Measurements from ENCODE around the gene NFIA.

NFIA gene

DNA sequence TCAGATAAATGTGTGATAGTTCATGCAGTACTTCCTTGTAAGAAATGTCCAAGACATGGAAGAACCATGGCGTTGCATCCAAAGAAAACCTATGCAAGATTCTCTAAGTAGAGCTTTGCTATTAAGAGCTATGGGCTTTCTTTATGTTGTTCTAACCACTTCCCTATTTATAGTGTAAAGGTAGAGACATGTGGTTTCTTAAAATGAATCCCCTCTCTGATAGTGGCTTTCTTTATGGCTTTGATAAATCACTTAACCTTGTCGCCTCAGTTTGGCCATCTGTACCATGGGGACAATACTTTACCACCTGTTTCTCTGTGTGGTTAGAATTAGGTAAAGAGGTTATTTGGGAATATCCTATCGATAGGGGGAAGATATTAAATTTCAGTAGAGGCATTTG lies 305.5 kb downstream of the NFIA start:
- H3K36me3 Mint-ChIP-seq: peaks cover 18% of the 10 kb centered on the region
- H3K4me1 Mint-ChIP-seq (ENCODE audit: low read depth): no peaks in the 10 kb centered on the region
- H3K27ac Mint-ChIP-seq: no peak overlapping the region
- no peak overlapping the region for H3K4me3 Mint-ChIP-seq
- H3K9me3 Mint-ChIP-seq (ENCODE audit: low read depth): peaks cover 8% of the 10 kb centered on the region
- H3K27me3 Mint-ChIP-seq: no peaks in the 10 kb centered on the region

DNA sequence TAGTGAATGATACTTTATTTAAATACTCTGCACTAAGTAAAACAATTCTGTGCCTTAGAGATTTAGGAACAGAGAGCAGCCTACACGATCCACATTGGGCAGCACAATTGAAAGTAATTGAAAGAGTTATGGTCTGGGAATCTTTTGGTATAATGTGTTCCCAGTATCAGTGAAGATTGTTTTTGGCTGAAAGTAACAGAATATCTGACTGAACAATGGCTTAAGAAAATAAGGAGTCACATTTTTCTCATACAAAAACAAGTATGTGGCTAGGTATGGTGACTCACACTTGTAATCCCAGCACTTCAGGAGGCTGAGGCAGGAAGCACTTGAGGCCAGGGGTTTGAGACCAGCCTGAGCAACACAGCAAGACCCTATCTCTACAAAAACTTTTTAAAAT lies 306.2 kb downstream of the NFIA start:
- H3K9me3 Mint-ChIP-seq (ENCODE audit: low read depth): peaks cover 8% of the 10 kb centered on the region
- H3K4me1 Mint-ChIP-seq (ENCODE audit: low read depth): no peaks in the 10 kb centered on the region
- no peak overlapping the region for H3K27ac Mint-ChIP-seq
- H3K4me3 Mint-ChIP-seq: no peak overlapping the region
- H3K36me3 Mint-ChIP-seq: peaks cover 18% of the 10 kb centered on the region
- H3K27me3 Mint-ChIP-seq: no peaks in the 10 kb centered on the region

DNA sequence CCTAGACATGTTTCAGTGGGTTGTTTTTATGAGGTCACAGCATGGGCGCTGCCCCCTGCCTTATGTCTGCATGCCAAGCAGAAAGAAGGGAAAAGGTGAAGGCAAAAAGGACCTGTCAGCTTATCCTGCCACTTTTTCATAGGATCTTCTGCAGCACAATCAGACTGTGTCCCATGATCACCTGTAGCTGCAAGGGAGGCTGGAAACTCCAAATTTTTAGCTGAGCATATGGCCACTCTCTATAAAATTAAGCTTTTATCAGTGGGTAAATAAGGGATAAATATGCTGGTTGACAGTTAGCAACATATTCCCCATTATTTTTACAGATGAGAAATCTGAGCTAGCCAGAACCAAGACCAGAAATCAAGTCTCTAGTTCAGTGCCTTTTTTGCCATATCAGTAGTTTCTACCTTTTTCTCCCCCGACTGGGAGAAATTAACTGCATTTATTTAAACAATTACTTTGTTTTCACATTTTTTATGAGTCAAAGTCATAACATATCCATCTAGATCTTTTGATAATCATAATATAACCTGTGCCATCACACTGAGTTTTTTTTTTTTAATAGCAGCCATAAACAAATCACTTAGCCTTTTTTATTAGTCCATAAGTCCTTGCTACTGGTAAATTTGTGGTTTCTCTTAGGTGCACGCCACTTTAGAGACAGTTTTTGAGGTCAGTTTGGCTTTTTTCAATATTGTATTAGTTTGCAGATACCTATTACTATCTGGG lies 307.0 kb downstream of the NFIA start:
- Mint-ChIP-seq H3K4me1 (ENCODE audit: low read depth) (no peaks in the 10 kb centered on the region), H3K36me3 (peaks cover 15% of the 10 kb centered on the region), H3K27me3 (no peaks in the 10 kb centered on the region), H3K9me3 (ENCODE audit: low read depth) (peaks cover 8% of the 10 kb centered on the region), H3K4me3 (no peak overlapping the region), H3K27ac (no peak overlapping the region)

DNA sequence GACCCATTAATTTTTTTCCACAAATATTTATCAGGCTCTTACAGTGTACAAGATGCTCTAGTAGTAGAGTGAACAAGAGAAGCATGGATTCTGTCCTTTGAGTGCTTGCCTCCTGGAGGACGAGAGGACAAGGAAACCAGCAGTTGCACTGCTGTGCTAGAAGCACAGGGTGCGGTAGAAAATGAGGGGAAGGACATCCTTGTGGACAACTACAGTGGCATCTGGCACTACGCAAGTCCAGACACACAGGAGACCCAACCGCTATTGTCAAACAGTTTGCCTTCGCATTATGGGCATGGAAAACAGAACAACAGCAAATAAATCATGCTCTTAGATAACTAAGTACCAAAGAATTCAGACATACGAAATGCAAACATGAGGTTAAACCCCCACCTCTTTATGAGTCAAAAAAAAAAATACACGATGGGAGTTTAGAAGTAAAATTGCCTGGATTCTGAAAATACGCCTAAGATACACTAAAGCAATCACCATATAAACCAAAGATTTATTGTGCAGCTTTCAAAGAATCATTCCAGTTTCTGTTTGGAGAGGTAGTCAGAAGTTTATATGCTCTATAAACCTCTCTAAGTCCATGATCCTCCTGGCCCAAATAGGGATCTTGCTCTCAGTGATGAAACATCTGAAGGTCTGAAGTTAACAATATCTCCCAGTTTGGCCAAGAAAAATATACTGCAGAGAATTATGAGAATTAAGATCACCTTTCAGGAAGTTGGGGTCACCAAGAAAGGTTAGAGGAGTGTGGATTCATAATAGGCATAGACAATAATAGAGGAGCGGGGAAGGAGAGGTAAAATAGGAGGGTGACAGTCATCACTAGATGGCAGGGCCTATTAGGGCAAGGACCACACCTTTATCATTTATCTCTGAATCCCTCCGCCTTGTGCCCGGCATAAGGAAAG lies 307.8 kb downstream of the NFIA start:
- Mint-ChIP-seq H3K36me3 (peaks cover 13% of the 10 kb centered on the region), H3K9me3 (ENCODE audit: low read depth) (peaks cover 8% of the 10 kb centered on the region), H3K27me3 (no peaks in the 10 kb centered on the region), H3K4me1 (ENCODE audit: low read depth) (no peaks in the 10 kb centered on the region), H3K4me3 (no peak overlapping the region), H3K27ac (no peak overlapping the region)

DNA sequence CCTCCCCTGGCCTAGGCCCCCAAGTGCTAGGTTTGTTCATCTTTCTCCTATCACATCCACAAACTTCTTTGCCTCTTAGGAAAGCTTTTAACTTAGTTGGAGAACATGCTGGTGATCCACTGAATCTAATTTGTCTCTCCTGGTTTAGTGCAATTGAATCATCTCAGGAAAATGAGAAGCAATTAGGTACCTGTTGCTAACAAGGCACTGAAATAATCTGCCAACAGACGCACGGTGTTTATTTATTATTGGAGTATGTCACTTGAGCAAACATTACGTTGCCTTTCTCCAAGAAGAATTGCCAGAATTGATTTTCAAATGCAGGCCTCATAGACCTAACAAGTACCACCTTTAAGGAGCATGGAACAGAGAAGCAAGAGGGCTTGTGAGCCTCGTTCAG lies 309.4 kb downstream of the NFIA start:
- H3K9me3 Mint-ChIP-seq (ENCODE audit: low read depth): peaks cover 8% of the 10 kb centered on the region
- H3K27ac Mint-ChIP-seq: no peak overlapping the region
- no peaks in the 10 kb centered on the region for H3K27me3 Mint-ChIP-seq
- peaks cover 13% of the 10 kb centered on the region for H3K36me3 Mint-ChIP-seq
- no peaks in the 10 kb centered on the region for H3K4me1 Mint-ChIP-seq (ENCODE audit: low read depth)
- no peak overlapping the region for H3K4me3 Mint-ChIP-seq

DNA sequence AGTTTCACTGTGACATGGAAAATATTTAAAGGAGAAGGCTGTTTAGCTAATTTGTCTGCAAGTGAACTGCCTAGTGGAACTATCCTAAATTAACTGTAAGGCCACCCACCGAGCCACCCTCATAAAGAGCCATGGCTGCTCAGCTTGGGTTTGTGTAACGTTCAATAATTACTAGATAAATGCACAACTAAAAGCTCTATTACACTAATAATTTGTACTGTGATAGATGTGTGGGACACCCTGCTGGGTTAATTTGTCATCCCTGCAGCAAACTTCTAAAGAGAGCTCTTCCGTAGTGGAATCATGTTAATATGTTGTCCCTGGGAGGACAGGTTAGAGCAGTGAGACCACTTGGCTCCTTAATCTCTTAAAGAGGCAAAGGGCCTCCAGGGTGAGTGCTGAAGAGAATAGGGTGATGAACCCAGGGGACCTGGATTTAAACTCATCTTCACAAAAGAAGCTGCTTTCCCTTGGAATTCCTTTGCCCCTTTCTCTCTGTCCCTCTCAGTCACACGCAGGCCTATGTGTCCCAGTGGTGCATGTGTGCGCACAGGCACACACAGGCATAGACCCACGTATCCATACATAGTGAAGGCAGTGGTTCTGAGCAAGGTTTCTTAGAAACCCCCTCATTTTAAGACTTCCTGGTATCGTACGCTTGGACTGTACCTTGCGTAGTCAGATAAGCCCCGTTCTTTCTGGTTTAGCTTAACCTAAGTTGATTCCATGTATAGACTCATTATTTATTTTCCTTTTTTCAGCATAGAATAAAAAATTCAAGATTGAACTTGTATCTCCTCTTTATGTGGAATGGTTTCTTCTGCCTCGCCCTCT lies 310.3 kb downstream of the NFIA start:
- no peaks in the 10 kb centered on the region for H3K27me3 Mint-ChIP-seq
- no peaks in the 10 kb centered on the region for H3K4me1 Mint-ChIP-seq (ENCODE audit: low read depth)
- no peak overlapping the region for H3K27ac Mint-ChIP-seq
- peaks cover 10% of the 10 kb centered on the region for H3K36me3 Mint-ChIP-seq
- H3K4me3 Mint-ChIP-seq: no peak overlapping the region
- H3K9me3 Mint-ChIP-seq (ENCODE audit: low read depth): peaks cover 8% of the 10 kb centered on the region

DNA sequence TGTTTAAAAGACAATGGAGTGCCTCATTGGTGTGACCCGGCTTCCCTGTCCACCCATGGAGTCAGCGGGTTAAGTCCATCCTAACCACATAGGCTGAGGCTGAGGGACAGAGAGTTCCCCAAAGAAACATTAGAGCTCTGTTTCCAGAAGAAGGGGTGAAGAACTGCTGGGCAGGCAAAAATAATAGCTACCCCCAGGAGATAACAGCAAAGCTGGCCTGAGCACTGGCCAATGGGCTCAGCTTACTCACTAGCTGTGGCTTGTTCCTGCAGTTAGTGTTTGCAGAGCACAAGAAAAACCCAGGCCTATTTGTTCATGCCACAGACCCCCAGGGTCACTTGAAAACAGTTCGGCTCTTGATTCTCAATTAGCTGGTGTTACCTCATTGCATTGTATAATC lies 311.2 kb downstream of the NFIA start:
- Mint-ChIP-seq H3K36me3 (peaks cover 10% of the 10 kb centered on the region), H3K9me3 (ENCODE audit: low read depth) (peaks cover under 1% of the 10 kb centered on the region), H3K27me3 (no peaks in the 10 kb centered on the region), H3K4me3 (no peak overlapping the region), H3K4me1 (ENCODE audit: low read depth) (no peaks in the 10 kb centered on the region), H3K27ac (no peak overlapping the region)

DNA sequence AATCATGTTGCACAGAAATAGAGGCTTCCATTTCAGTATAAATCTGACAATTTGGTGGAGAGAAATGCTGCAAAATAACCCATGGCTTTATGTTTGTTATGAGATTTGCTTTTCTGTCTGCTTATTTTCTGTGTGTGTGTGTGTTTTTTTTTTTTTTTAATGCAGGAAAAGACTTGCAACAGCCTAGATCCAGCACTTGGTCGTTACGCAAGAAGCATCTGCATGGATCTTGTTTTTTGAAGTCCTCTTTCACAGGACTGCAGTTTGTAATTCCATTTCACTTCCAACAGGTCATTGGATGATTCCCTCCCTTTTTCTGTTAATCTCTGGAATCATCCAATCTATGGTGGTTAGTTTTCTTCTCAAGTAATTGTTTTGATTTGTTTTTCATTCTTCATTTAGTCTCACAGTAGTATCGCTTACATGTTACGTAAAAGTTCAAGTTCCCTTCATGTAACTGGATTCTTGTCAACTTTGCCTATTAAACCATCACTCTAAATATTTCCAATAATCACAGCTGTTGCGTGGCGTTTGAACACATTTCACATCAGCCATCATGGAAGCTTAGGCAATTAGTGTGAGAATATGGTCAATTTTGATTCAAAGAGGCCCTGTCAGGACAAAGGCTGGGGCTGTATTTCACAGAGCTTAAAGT lies 312.9 kb downstream of the NFIA start:
- no peak overlapping the region for H3K27ac Mint-ChIP-seq
- H3K9me3 Mint-ChIP-seq (ENCODE audit: low read depth): no peaks in the 10 kb centered on the region
- H3K4me1 Mint-ChIP-seq (ENCODE audit: low read depth): no peaks in the 10 kb centered on the region
- no peaks in the 10 kb centered on the region for H3K27me3 Mint-ChIP-seq
- no peak overlapping the region for H3K4me3 Mint-ChIP-seq
- H3K36me3 Mint-ChIP-seq: peaks cover 5% of the 10 kb centered on the region

DNA sequence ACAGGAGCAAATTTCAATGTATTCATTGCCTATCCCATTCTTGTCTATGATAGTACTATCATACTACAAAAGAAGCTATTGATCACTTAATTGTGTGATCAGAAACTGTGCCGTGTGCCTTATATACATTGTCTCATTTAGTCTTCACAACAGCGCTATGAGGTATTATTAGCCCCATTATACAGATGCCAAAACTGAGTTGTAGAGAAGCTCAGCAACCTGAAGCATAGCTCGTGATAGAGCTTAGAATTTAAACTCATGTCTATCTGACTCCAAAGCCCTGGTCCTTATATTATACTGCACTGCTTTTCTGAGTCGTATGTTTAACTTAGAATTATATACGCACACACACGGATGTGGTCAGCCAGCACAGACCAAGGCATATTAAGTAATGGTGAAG lies 315.1 kb downstream of the NFIA start:
- H3K9me3 Mint-ChIP-seq (ENCODE audit: low read depth): no peaks in the 10 kb centered on the region
- no peak overlapping the region for H3K4me3 Mint-ChIP-seq
- H3K36me3 Mint-ChIP-seq: peaks cover 5% of the 10 kb centered on the region
- H3K27me3 Mint-ChIP-seq: no peaks in the 10 kb centered on the region
- no peaks in the 10 kb centered on the region for H3K4me1 Mint-ChIP-seq (ENCODE audit: low read depth)
- no peak overlapping the region for H3K27ac Mint-ChIP-seq

DNA sequence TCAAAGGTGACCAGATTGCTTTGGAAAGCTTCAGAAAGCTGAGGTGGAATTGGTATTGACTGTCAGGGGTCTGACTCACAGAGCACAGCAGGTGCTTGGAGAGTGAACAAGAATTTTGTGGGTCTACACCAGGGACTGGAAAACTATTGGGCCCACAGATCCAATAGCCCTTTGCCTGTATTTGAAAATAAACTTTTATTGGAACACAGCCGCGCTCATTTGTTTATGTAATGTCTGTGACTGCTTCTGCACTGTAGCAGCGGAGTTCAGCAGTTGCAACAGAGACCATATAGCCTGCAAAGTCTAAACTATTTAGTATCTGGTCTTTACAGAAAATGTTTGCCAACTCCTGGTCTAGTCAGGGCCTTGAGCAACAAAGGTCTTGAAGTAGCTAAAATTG lies 315.6 kb downstream of the NFIA start:
- Mint-ChIP-seq H3K36me3 (peaks cover 5% of the 10 kb centered on the region), H3K27ac (no peak overlapping the region), H3K9me3 (ENCODE audit: low read depth) (no peaks in the 10 kb centered on the region), H3K27me3 (no peaks in the 10 kb centered on the region), H3K4me3 (no peak overlapping the region), H3K4me1 (ENCODE audit: low read depth) (no peaks in the 10 kb centered on the region)

DNA sequence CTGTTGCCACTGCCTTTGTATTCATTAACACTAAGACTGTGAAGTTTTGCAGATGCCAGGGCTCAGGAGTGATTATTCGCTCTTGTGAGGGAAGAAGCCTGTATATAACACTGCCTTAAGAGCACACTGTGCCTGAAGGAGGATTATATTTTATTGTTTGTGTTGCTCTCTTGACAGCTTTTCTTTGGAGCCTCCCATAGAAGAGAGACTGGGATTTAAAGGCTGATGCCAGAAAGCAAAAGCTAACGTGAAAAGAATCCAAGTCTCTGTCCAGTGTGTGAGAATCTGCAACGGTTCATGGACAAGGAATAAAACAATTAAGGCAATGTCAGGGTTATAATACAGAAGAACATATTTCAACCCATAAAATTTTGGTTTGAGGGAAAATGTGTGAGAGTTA lies 316.8 kb downstream of the NFIA start:
- peaks cover 5% of the 10 kb centered on the region for H3K36me3 Mint-ChIP-seq
- no peaks in the 10 kb centered on the region for H3K9me3 Mint-ChIP-seq (ENCODE audit: low read depth)
- no peak overlapping the region for H3K4me3 Mint-ChIP-seq
- H3K4me1 Mint-ChIP-seq (ENCODE audit: low read depth): no peaks in the 10 kb centered on the region
- H3K27ac Mint-ChIP-seq: no peak overlapping the region
- no peaks in the 10 kb centered on the region for H3K27me3 Mint-ChIP-seq

DNA sequence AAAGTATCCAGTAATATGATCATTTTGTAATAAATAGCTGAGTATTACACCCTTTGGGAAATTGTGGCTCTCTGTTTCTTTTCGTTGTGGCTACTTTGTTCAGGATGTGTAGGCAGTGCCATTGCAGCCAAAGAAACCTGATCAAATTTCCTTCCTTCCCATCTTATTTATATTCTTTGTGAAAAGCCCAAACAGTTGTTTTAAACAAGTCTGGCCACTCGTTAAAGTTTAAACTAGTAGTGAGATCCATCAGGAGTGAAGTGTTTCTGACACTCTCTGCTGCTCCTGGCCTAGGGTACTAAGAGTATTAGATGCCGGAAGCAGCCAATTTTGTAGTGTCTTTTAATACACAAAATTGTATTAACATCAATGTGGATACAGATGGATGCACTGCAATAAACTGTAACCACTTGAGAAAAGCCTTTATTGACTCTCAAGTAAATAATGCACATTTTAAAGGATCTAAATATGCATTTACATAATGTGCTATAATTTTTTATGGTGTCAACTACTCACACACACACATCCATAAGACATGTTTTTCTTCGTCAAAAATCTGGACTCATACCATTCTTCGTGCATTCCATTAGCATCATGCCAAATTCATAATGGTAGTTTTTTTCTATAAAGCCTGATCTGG lies 317.9 kb downstream of the NFIA start:
- peaks cover 3% of the 10 kb centered on the region for H3K36me3 Mint-ChIP-seq
- no peak overlapping the region for H3K4me3 Mint-ChIP-seq

DNA sequence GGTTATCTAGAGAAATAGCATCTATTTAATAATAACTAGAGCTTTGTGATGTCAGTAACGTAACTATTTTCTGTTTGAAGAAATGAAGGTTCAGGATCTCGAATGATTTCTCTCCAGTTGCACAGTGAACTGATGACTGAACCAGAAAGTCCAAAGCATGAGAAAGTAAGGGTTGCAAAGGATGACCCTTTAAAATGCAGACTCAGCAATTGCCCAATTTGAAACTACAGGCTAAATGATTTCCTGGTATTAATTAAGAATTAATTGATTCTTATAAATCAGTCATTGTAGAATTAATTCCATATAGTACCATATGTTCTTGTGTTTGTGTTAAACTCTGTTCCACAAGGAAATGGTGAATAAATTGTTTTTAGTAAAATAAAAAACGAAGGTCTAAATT lies 318.6 kb downstream of the NFIA start:
- Mint-ChIP-seq H3K27ac (no peak overlapping the region), H3K36me3 (no peaks in the 10 kb centered on the region), H3K4me1 (ENCODE audit: low read depth) (no peaks in the 10 kb centered on the region), H3K4me3 (no peak overlapping the region), H3K9me3 (ENCODE audit: low read depth) (no peaks in the 10 kb centered on the region), H3K27me3 (no peaks in the 10 kb centered on the region)

More for the DNA sequence above, 317.9 kb downstream of the NFIA start:
- Mint-ChIP-seq H3K27ac (no peak overlapping the region), H3K9me3 (ENCODE audit: low read depth) (no peaks in the 10 kb centered on the region), H3K4me1 (ENCODE audit: low read depth) (no peaks in the 10 kb centered on the region), H3K27me3 (no peaks in the 10 kb centered on the region)
